GM18858 (cell line): ENCODE data around the gene MDFIC.

Experiments used
- ATAC-seq: cut with Tn5 transposase; IDR thresholded peaks from one replicate; pipeline ENCODE4 v1.9.1; 2021; ENCODE audit not compliant: unreplicated experiment

MDFIC gene

DNA sequence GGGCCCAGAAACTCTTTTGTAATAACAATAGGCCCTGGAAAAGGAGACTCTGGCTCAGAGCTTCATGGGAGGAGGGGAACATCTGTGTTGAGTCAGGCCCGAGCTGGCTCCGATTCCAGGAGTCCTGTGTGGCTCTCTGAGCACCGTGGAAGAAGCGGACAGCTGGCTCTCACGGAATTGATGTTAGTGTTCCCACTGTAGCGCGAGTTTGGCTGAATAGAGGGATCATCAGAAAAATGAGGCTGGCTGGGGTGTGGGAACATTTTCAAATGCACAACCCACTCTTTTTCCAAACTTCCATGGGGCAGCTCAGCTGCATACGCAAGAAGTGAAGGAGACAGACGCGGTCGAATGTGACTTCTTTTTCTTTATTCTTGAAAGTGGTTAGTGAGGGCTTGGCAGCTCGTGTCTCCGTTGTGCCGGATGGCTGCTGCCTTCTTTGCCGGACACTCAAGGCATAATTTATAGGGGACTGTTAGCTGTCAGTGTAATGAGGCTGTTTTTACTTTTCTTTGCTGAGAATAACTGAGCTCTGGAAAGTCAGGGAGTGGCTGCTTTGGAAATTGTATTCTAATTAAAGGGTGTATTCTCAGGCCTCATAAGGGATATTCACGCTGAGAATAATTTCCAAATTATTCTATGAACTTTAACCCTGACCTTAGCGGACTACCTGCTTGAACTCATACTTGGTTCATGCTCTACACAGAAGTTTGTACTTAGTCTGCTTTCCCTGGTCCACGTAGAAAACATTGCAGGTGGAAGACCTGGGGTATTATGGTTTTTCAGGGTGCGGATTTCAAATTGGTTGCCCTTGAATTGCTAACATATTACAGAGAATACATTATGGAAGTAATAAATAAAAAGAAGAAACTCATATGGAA lies 23.1 kb downstream of the MDFIC start:
- ATAC-seq, result no peak

- ATAC-seq, result no peak
Observed at GRCh38 chr7:114949231-114949630, 27.3 kb downstream of the MDFIC start.

DNA sequence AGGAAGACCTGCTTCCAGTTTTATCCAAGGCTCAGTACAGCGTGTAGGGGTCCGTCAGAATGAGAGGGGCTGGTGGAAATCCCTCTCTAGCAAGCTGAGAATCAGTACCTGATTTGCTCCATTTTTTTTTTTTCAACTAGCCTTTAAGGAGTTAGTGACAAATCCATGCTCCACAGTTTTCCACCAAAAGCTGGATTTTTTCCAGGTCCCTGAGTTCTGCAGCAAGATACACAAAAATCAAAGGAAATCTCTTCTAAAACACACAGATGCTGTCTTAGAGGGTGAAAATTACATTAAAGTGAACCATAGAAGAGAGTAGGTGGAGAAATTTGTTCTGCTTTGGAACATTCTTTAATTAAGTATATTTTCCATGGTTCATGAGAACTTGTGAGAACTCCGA lies 30.4 kb downstream of the MDFIC start:
- ATAC-seq, result no peak

DNA sequence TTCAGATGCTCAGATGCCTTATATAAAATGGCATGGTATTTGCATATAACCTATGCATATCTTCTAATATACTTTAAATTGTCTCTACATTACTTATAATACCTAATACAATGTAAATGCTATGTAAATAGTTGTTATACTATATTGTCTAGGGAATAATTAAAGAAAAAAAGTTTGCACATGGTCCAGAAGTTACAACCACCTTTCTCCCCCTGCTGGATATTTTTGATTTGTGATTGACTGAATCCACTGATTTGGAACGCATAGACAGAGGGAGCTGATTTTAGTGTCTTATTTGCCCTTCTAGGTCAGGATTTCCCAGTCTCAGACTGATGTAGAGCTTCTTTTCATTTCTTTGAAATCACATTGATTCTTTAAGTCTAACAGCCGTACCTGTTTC lies 31.8 kb downstream of the MDFIC start:
- ATAC-seq, result no peak

DNA sequence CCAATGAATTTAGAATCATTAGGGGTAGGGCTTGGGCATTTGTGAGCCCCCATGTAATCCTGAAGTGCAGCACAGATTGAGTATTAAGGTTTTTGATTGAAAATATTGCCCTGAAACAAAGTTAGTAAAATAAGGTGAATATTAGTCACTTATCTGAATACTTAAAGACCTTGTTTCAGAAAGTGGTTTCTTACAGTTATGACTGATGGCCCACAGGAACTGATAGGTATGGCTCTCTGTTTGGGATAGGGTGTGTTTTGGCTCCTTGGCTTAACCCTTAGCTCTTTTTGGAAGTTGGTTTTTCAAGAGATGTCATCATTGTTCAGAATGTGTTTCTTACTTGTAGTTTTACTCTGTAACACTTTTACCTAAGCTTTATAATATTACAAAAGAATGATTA lies 34.8 kb downstream of the MDFIC start:
- peak; percentile 29 for ATAC-seq

- ATAC-seq, result no peak
Observed at GRCh38 chr7:114957444-114957843, 35.5 kb downstream of the MDFIC start.

- ATAC-seq, result peak; percentile 83
Observed at GRCh38 chr7:114959931-114960330, 38.0 kb downstream of the MDFIC start.

- ATAC-seq, result no peak
Observed at GRCh38 chr7:114962441-114962840, 40.5 kb downstream of the MDFIC start.

DNA sequence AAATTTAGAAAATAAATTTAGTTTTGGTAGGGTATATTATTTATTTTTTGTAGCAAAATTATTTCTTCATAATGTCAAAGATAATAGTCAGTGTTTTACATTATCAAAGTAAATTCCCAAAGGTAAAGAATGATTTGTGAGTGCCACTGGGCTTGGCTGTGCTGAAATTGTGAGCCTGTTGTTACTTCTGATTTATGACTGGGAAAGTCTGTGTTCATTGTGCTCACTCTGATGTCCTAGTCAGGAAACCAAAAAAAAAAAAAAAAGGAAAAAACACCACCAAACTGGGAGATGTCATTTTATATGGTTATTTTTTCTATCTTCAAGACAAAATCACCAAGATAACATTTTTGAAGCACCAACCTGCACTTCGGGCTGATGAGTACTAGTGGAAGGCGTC lies 44.3 kb downstream of the MDFIC start:
- no peak for ATAC-seq

DNA sequence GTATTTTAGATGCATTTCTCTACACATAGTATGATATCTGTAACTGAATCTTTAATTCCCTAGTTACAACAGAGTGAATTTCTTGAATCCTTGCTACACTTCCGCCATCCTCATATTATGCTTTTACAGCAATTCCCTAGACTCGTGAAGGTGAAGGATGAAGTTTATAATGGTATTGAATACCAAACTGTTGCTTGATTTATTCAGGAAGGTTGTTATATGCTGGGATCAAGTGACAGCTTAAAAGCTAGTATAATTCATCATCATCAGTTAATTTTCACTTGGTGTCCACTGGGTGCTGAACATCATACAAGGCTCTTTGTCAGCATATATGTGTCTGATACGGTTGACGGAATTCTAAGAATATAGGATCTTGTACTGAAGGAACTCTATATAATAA lies 47.2 kb downstream of the MDFIC start:
- no peak for ATAC-seq

- no peak for ATAC-seq
Observed at GRCh38 chr7:114970308-114970707, 48.4 kb downstream of the MDFIC start.

- no peak for ATAC-seq
Observed at GRCh38 chr7:114970732-114971131, 48.8 kb downstream of the MDFIC start.

- no peak for ATAC-seq
Observed at GRCh38 chr7:114972567-114972966, 50.7 kb downstream of the MDFIC start.

DNA sequence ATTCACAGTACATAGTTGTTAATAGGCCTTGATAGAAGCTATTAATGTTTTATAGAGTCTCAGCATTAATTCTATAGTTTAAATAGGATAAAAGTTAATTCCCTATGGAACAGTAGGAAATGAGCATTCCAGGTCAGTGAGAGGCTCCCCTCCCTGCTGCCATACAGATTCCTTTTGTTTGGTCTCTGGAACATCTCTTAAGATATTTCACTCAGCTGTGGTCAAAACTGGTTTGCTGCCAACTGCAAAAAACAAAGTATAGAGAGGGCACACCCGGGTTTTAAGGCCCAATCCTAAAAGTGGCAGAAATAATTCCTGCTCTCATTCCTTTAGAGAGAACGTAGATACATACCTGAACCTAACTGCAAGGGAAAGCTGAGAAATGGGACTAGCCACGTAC lies 51.3 kb downstream of the MDFIC start:
- no peak for ATAC-seq

- ATAC-seq, result no peak
Observed at GRCh38 chr7:114975401-114975800, 53.5 kb downstream of the MDFIC start.

DNA sequence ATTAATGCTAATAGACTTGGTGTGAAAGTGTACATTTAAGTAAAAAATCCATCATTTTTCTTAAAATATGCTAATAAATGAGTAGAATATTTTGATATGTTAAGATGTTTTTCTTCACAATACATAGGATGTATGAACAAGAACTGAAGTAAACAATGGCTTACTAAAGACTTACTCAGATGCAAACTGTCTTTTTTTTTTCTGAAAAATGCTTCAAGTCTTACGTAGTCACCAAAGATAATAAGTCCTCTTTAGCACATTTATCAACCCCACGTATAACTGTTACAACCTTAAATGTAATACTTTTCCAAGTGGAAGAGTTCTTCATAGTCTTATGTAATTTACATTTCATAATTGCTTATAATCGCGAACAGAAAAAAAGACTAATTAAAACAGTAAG lies 54.8 kb downstream of the MDFIC start:
- no peak for ATAC-seq

DNA sequence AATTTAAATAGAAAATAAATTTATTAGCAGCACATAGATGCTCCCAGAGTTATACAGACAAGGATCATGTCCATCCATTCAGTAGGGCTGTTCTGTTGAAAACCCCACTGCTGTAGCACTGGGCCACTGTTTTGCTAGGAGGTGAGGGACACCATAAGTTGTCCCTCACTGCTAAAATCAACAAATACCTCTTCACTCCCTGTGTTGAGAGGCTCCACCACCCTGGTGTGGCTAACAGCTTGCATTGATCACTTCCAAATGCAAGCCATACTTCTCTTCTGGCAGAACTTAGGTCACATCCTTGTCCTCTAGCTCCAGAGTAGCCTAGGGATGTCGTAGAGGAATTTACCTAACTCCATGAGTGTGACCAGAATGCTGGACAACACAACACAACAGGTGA lies 55.4 kb downstream of the MDFIC start:
- ATAC-seq, result no peak

DNA sequence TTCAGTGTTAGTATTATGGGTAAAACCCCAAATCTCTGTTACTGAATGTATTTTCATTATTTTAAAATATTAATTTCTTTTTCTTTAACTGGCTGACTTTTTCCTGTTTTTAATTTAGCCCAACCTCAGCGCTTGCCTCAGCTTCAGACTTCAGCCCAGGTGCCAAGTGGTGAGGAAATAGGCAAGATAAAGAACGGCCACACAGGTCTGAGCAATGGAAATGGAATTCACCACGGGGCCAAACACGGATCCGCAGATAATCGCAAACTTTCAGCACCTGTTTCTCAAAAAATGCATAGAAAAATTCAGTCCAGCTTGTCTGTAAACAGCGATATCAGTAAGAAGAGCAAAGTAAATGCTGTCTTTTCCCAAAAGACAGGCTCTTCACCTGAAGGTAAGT lies 57.5 kb downstream of the MDFIC start:
- ATAC-seq, result no peak

DNA sequence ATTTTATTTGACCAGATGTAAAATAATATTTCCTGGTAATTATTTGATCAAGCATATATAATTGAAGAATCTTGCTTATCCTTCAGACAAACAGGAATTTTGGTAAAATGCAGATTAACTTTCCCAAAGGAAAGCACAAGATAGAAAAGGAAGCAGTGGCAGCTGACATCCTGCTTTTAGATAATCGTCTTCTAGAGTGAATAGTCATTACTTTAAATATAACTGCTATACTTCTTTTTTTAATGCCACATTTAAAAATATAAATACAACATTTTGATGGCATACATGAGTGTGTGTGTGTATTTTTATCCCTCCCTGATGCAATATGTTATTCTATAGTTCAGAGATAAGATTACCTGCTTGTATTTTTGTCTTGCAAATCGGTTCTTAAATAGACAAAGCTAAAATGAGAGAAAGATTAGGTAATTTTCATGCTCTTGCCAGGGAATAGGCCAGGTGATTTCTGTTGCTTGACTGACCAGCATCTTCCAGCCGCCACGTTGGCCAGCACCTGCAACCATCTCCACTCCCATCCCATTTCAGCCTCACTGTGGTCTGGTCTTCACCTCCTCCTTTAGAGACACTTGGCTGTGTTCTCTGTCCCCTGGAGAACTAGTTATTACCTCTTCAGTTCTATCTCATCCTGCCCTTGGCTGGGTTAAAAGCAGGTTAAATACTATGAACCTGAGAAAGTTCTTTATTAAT lies 58.1 kb downstream of the MDFIC start:
- ATAC-seq, result no peak

DNA sequence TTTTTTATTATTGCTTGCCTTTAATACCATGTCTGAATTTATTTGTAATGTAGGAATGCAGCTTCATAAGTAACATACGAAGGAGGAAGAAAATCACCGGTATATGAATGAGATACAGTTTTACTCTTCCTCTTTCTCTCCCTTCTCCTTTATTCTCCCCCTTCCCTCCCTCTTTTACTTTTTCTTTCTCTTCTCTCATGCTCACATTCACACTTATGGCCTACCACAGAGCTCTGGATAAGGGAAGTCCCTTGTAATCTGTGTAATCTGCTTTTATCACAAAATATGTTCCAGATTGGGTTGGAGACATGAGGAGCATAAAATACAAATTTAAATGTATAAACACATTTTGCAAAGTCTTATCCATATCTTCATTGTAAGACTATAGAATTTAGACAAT lies 59.4 kb downstream of the MDFIC start:
- no peak for ATAC-seq

- ATAC-seq, result no peak
Observed at GRCh38 chr7:114985116-114985715, 63.3 kb downstream of the MDFIC start.
